ENCODE measurements around the gene NPTN.

NPTN gene

DNA sequence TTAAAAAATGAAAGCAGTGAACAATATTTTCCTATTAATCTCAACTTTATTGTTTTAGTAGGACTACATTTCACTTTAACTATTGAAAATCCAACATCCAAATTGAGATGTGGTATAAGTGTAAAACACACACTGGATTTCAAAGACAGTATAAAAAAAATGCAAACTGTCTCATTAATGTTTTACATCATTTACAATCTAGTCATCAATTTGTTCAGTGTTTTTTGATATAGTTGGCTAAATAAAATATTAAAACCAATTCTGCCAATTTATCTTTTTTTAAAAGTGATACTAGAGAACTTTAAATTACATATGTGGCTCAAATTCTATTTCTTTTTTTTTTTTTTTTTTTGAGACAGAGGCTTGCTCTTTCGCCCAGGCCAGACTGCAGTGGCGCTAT is 95.1 kb downstream of the NPTN start:
- no peak overlapping the region for H3K27ac ChIP-seq
- TF ChIP-seq CTCF (IDR thresholded peaks at IDR 0.05) = no peak
- TF ChIP-seq ZFX (IDR thresholded peaks at IDR 0.05; ENCODE audit: borderline replicate concordance) = no peak

DNA sequence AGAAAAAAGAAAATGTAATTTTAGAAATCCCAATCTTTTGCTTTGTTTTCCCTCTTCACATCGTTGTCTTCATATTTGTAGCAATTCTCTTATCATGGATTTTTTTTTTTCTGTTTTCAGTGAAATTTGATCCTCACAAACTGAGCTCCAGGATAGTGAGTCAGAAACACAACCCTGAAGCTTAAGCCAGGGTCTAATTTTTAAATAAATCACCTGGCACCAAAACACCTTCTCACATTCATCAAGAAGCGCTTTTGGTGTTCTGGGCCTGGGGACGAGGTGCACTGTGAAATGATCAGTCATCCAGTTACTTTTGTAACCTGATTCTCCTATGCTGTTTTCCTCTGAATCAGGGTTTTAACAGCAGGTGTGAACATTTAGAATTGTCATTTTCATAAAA is 102.5 kb downstream of the NPTN start:
- H3K27ac ChIP-seq = no peak overlapping the region
- TF ChIP-seq ZFX (IDR thresholded peaks at IDR 0.05; ENCODE audit: borderline replicate concordance) (no peak), CTCF (IDR thresholded peaks at IDR 0.05) (no peak)

- TF ChIP-seq ZFX (IDR thresholded peaks at IDR 0.05; ENCODE audit: borderline replicate concordance) = no peak
- no peak for TF ChIP-seq CTCF (IDR thresholded peaks at IDR 0.05)
- H3K27ac ChIP-seq = no peak overlapping the region
Measured at GRCh38 chr15:73527598-73527997, 105.6 kb downstream of the NPTN start.

DNA sequence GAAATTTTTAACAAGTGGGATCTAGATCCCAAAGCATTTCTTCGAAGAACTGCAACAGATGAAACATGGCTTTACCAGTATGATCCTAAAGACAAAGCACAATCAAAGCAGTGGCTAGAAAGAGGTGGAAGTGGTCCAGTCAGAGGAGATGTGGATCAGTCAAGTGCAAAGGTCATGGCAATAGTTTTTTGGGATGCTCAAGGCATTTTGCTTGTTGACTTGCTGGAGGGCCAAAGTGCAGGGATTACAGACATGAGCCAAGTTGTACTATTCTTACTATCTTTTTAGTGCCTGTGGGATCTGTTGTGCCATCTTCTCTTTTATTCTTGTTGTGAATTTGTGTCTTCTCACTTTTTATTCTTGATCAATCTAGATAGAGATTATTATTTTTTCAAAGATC is 108.3 kb downstream of the NPTN start:
- no peak overlapping the region for H3K27ac ChIP-seq
- TF ChIP-seq ZFX (IDR thresholded peaks at IDR 0.05; ENCODE audit: borderline replicate concordance) = no peak
- TF ChIP-seq CTCF (IDR thresholded peaks at IDR 0.05) = no peak

DNA sequence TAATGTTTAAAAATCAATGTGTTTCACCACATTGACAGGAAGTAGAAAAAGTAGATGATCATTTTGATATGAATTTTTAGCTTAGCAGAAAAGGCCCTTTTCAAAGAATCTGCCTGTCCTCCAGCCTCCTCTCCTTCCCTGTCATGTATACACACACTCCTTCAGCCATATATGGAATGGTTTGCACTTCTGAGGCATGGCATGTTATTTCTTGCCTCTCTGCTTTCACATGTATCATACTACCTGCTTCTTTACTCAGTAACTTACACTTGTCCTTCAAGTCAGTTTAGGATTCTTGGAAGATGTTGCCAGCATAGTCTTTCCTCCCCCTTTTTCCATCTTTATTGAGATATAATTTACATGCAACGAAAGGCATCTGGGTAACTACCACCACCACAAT is 111.2 kb downstream of the NPTN start:
- H3K27ac ChIP-seq = no peak overlapping the region
- TF ChIP-seq ZFX (IDR thresholded peaks at IDR 0.05; ENCODE audit: borderline replicate concordance) (no peak), CTCF (IDR thresholded peaks at IDR 0.05) (no peak)

- no peak overlapping the region for H3K27ac ChIP-seq
- no peak for TF ChIP-seq CTCF (IDR thresholded peaks at IDR 0.05)
- no peak for TF ChIP-seq ZFX (IDR thresholded peaks at IDR 0.05; ENCODE audit: borderline replicate concordance)
Measured at GRCh38 chr15:73518876-73519733, 114.1 kb downstream of the NPTN start.

DNA sequence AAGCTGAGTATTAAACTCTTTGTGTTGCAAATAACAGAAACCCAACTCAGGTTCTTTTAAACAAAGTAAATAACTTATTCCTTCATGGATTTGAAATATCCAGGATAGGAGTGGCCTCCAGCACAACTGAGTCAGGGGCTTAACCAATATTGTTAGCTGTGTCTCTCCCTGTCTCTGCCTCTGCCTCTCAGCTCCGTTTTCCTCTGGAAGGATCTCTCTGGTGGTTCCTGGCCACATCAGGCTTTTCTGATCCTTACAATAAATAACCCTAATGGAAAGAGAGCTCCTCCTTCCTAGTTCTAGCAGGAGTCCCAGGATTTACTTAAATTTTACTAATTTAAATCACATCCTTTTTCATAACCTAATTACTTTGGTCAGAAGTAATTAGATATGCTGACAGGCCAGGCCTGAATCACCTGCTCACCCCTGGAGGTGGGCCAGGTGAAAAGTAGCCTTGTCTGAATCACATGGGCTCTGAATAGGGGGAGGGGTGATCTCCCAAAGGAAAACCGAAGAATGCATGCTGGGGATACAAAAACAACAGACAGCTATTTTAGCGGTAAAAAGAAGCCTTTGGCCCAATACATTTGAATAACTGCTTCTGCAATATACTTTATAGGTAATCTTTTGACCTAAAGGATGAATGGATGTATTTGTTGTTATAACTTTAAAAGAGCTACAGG is 114.9 kb downstream of the NPTN start:
- TF ChIP-seq CTCF (IDR thresholded peaks at IDR 0.05) = no peak
- TF ChIP-seq ZFX (IDR thresholded peaks at IDR 0.05; ENCODE audit: borderline replicate concordance) = no peak

More for the DNA sequence above, 114.9 kb downstream of the NPTN start:
- no peak overlapping the region for H3K27ac ChIP-seq

Measured in 22Rv1 (cell line).